SK-N-SH (cell line): Measurements from ENCODE around the gene UNKL. TPM values are rescaled to one million over a fixed set of nuclear protein-coding genes. Genes with fewer than 3 reads are reported as not detected.

Source experiments
- CTCF ChIA-PET: fragments of 300-600, 350-600 bp; formaldehyde crosslinking; extraction: SDS; loops from one replicate; lab custom pipeline; 2021; lab: Yijun Ruan, JAX
- POLR2A ChIA-PET: fragments of 350-600 bp; sonication (Branson Sonifier 250); formaldehyde crosslinking; extraction: SDS; loops from one replicate; lab custom pipeline; 2020; ENCODE audit warnings: antibody characterized with exemption, inconsistent platforms; lab: Yijun Ruan, JAX
- DNase-seq: peaks from one replicate; pipeline ENCODE4 v3.0.0; 2012
- H2AFZ ChIP-seq: fragments of 200-600 bp; sonication (generic); 2 replicates; pipeline ENCODE4 v1.8.1; 2016; ENCODE audit warnings: antibody characterized with exemption, mild to moderate bottlenecking, low read depth
- H3F3A ChIP-seq: fragments of 200-600 bp; sonication (generic); replicated peaks from 2 replicates; pipeline ENCODE3; 2016; ENCODE audit warnings: antibody characterized with exemption, mild to moderate bottlenecking; ENCODE audit not compliant: insufficient read depth
- H3K27ac ChIP-seq, 2 experiments: fragments of 200-500 bp in 1 of 2; fragments of 200-600 bp in 1 of 2; sonication (Bioruptor generic) in 1 of 2; sonication (generic), shearing (Covaris generic) in 1 of 2; 2 replicates each; pipeline versions ENCODE4 v1.5.1 to v1.6.1; 2014 to 2016; ENCODE audit warnings: low read depth in 2 of 2, inconsistent platforms in 1 of 2, low read length in 1 of 2, mild to moderate bottlenecking in 1 of 2, mixed read lengths in 1 of 2
- H3K27me3 ChIP-seq: fragments of 200-600 bp; sonication (generic), shearing (Covaris generic); 2 replicates; pipeline ENCODE4 v1.6.1; 2016; ENCODE audit warnings: mixed run types; ENCODE audit not compliant: insufficient read depth
- H3K36me3 ChIP-seq, 2 experiments: fragments of 200-500 bp in 1 of 2; fragments of 200-600 bp in 1 of 2; sonication (Bioruptor generic) in 1 of 2; sonication (generic) in 1 of 2; replicated peaks in 1 of 2; 2 replicates each; pipeline versions ENCODE3 to v1.5.1; 2014 to 2016; ENCODE audit warnings: low read length in 1 of 2, mild to moderate bottlenecking in 1 of 2; ENCODE audit not compliant: insufficient read depth in 2 of 2, control insufficient read depth in 1 of 2
- H3K4me1 ChIP-seq, 2 experiments: fragments of 200-500 bp in 1 of 2; fragments of 200-600 bp in 1 of 2; sonication (Bioruptor generic) in 1 of 2; sonication (generic), shearing (Covaris generic) in 1 of 2; 2 replicates each; pipeline versions ENCODE4 v1.5.1 to v1.6.1; 2014 to 2016; ENCODE audit warnings: low read depth in 1 of 2, low read length in 1 of 2, mixed run types in 1 of 2; ENCODE audit not compliant: insufficient read depth in 2 of 2, control insufficient read depth in 1 of 2
- H3K4me2 ChIP-seq: fragments of 200-600 bp; sonication (generic), shearing (Covaris generic); 2 replicates; pipeline ENCODE4 v1.6.1; 2017; ENCODE audit warnings: mixed run types
- H3K4me3 ChIP-seq, 2 experiments: fragments of 200-500 bp in 1 of 2; fragments of 200-600 bp in 1 of 2; sonication (Bioruptor generic) in 1 of 2; sonication (generic), shearing (Covaris generic) in 1 of 2; 2 replicates each; pipeline versions ENCODE4 v1.5.1 to v1.8.1; 2014 to 2016; ENCODE audit warnings: low read depth in 2 of 2, inconsistent platforms in 1 of 2, low read length in 1 of 2, mild to moderate bottlenecking in 1 of 2, mixed read lengths in 1 of 2, moderate library complexity in 1 of 2
- H3K79me2 ChIP-seq: fragments of 200-600 bp; sonication (generic); 2 replicates; pipeline ENCODE4 v1.8.1; 2017; ENCODE audit warnings: mild to moderate bottlenecking; ENCODE audit not compliant: insufficient read depth
- H3K9ac ChIP-seq: fragments of 200-600 bp; sonication (generic); 2 replicates; pipeline ENCODE4 v1.6.1; 2017; ENCODE audit warnings: mixed run types
- H3K9me2 ChIP-seq: fragments of 200-600 bp; sonication (generic); 2 replicates; pipeline ENCODE4 v1.6.1; 2017; ENCODE audit warnings: mixed run types
- H3K9me3 ChIP-seq: fragments of 200-600 bp; sonication (generic); 2 replicates; pipeline ENCODE4 v1.6.1; 2017; ENCODE audit warnings: mixed run types, mild to moderate bottlenecking, moderate library complexity
- H4K20me1 ChIP-seq: fragments of 200-600 bp; sonication (generic); 2 replicates; pipeline ENCODE4 v1.6.1; 2017; ENCODE audit warnings: mild to moderate bottlenecking, mixed run types; ENCODE audit not compliant: insufficient read depth
- CHD2 ChIP-seq: fragments of 150-350 bp; IDR thresholded peaks from 2 replicates; pipeline ENCODE4 v1.6.1; 2018; ENCODE audit warnings: low read length; ENCODE audit not compliant: partially characterized antibody
- GATA2 ChIP-seq: sonication (generic); formaldehyde crosslinking; IDR thresholded peaks from 2 replicates; pipeline ENCODE4 v1.5.0; 2020; ENCODE audit warnings: mild to moderate bottlenecking, missing genetic modification reagents
- MXI1 ChIP-seq: IDR thresholded peaks from 2 replicates; pipeline ENCODE4 v1.6.1; 2012; ENCODE audit warnings: mild to moderate bottlenecking, low read depth, low read length, improper control_type of control experiment
- NRF1 ChIP-seq: IDR thresholded peaks from 2 replicates; pipeline ENCODE4 v1.6.1; 2012; ENCODE audit warnings: low read depth, mild to moderate bottlenecking, low read length
- SIN3A ChIP-seq: IDR thresholded peaks from 2 replicates; pipeline ENCODE4 v1.6.1; 2012; ENCODE audit warnings: low read depth, mild to moderate bottlenecking, low read length, moderate library complexity, borderline replicate concordance
- TAF1 ChIP-seq: IDR thresholded peaks from 2 replicates; pipeline ENCODE4 v1.6.1; 2012; ENCODE audit warnings: low read depth, mild to moderate bottlenecking, low read length, moderate library complexity, borderline replicate concordance
- WGBS: methylation state at CpG from one replicate; pipeline ENCODE4 v1.1.6; 2017; ENCODE audit warnings: low lambda C conversion rate; 5-methylcytosine and 5-hydroxymethylcytosine counted together
- polyA plus RNA-seq, 3 experiments: library from polyadenylated mRNA; depleted of rRNA; stranded (reverse); fragments of >200 nt; gene quantifications; 2 replicates each; pipeline ENCODE4 v1.2.3, GENCODE V29; 2012
- TF ChIP-seq, protein P1 (sequence below): IDR thresholded peaks from 2 replicates; pipeline ENCODE4 v1.4.0; 2012; ENCODE audit warnings: low read depth
- TF ChIP-seq, protein P2 (sequence below): IDR thresholded peaks from 2 replicates; pipeline ENCODE4 v1.4.0; 2012; ENCODE audit warnings: low read depth, borderline replicate concordance
- TF ChIP-seq, protein P3 (sequence below): IDR thresholded peaks from 2 replicates; pipeline ENCODE4; 2012
- TF ChIP-seq, protein P4 (sequence below): fragments of 150-350 bp; IDR thresholded peaks from 2 replicates; pipeline ENCODE4 v1.6.1; 2016; ENCODE audit warnings: mild to moderate bottlenecking, low read depth, low read length

The UNKL gene, protein sequence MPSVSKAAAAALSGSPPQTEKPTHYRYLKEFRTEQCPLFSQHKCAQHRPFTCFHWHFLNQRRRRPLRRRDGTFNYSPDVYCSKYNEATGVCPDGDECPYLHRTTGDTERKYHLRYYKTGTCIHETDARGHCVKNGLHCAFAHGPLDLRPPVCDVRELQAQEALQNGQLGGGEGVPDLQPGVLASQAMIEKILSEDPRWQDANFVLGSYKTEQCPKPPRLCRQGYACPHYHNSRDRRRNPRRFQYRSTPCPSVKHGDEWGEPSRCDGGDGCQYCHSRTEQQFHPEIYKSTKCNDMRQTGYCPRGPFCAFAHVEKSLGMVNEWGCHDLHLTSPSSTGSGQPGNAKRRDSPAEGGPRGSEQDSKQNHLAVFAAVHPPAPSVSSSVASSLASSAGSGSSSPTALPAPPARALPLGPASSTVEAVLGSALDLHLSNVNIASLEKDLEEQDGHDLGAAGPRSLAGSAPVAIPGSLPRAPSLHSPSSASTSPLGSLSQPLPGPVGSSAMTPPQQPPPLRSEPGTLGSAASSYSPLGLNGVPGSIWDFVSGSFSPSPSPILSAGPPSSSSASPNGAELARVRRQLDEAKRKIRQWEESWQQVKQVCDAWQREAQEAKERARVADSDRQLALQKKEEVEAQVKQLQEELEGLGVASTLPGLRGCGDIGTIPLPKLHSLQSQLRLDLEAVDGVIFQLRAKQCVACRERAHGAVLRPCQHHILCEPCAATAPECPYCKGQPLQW
- 16.3 and 16.4 TPM in 2 replicates for polyA plus RNA-seq (2012; rRNA removed)
- polyA plus RNA-seq (2012; cell fraction: cytosol; rRNA removed), result 8.4 and 10.3 TPM in 2 replicates
- 58.9 and 79.6 TPM in 2 replicates for polyA plus RNA-seq (2012; cell fraction: nucleus; rRNA removed)

DNA sequence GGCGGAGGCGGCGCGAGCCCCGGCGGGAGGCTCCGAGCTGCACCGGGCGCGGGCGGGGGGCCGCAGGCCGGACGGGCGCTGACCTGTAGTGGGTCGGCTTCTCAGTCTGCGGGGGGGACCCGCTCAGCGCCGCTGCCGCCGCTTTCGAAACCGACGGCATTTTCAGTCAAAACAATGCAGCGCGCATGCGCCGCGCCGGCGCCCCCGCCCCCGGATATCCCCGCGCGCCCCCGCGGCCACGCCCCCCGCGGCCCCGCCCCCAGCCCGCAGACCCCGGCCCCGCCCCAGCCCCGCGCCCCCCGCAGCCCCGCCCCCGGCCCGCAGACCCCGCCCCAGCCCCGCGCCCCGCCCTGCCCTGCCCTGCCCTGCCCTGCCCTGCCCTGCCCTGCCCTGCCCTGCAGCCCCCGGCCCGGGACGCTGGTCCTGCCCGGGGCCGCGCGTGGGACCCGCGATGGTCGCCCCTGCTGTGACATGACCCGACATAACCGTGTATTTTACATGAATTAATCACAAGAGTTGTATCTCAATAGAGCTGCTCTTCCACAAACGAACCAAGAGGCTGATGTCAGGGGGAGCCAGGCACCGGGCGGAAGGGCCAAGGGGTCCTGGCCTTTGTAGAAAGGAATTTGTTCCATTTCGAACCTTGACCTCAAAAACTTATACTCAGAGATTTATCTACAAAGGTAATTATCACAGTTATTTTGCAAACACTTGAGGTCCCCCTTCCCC, at the start of gene UNKL:
Gene UNKL (minus strand): TSS at position 173 of the 729 bp plus-strand sequence. CDS start 13 bp downstream, at position 160.
- peak within 1 kb of the TSS; percentile 81 for H3K9ac ChIP-seq
- H3K27me3 ChIP-seq, result no peaks in the 10 kb centered on the region
- H3K4me1 ChIP-seq, result peaks cover 0 to under 1% of the 10 kb centered on the region in 2 experiments; a peak in 3 of 4 replicates
- DNase-seq, result peak; percentile 99
- H4K20me1 ChIP-seq, result no peaks in the 10 kb centered on the region
- H2AFZ ChIP-seq, result peak within 1 kb of the TSS; percentile 89; the same call in 1 of the 2 replicates
- WGBS, result 65% methylated on average over 5 of the region's 72 CpGs
- ChIA-PET POLR2A (no interaction called here), CTCF (no interaction called here)
- peak within 1 kb of the TSS; percentile 66 to 75 for H3K4me3 ChIP-seq
- peaks cover 59% of the 10 kb centered on the region for H3K79me2 ChIP-seq
- peaks cover 0 to 3% of the 10 kb centered on the region in 2 experiments for H3K36me3 ChIP-seq
- peak within 1 kb of the TSS; percentile 44 to 51; a peak in 2 of 4 replicates for H3K27ac ChIP-seq
- H3K9me3 ChIP-seq, result no peaks in the 10 kb centered on the region
- no peaks in the 10 kb centered on the region for H3K9me2 ChIP-seq
- H3F3A ChIP-seq, result peaks cover 25% of the 10 kb centered on the region
- peak within 1 kb of the TSS; percentile 90 for H3K4me2 ChIP-seq
- TF ChIP-seq, protein P1, sequence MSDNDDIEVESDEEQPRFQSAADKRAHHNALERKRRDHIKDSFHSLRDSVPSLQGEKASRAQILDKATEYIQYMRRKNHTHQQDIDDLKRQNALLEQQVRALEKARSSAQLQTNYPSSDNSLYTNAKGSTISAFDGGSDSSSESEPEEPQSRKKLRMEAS, result no peak
- TF ChIP-seq NRF1, result peak; percentile 72

DNA sequence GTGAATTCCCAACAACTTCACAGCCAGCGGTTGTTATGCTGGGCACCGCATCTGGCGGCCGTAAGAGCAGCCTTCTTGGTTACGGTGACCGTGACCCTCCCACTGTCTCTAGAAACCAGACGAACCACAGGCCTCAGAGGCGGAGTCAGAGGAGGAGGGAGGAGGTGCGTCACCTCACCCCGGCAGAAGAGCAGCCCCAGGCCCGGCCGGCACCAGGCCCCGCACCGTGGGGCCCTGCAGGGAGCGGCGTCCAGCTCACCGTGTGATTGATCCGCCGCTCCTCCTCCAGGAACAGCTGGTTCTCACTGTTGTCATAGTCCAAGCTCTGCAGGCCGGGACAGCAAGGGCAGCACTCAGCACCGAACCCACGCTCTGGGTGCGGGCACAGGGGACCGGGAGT, 46.6 kb upstream of the UNKL start:
- Histone ChIP-seq H3F3A (no peaks in the 10 kb centered on the region), H3K27me3 (no peaks in the 10 kb centered on the region), H3K9me3 (no peaks in the 10 kb centered on the region), H3K4me2 (no peak overlapping the region), H3K79me2 (peaks cover 5% of the 10 kb centered on the region; the same call in 1 of the 2 replicates), H3K9me2 (no peaks in the 10 kb centered on the region), H3K36me3 (peaks cover 0 to 20% of the 10 kb centered on the region in 2 experiments), H2AFZ (no peak overlapping the region), H3K9ac (no peak overlapping the region), H3K4me1 (no peaks in the 10 kb centered on the region), H3K4me3 (no peak overlapping the region), H4K20me1 (no peaks in the 10 kb centered on the region; the same call in 1 of the 2 replicates), H3K27ac (no peak overlapping the region)
- TF ChIP-seq, protein P2, sequence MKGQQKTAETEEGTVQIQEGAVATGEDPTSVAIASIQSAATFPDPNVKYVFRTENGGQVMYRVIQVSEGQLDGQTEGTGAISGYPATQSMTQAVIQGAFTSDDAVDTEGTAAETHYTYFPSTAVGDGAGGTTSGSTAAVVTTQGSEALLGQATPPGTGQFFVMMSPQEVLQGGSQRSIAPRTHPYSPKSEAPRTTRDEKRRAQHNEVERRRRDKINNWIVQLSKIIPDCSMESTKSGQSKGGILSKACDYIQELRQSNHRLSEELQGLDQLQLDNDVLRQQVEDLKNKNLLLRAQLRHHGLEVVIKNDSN, result no peak
- TF ChIP-seq, protein P3, sequence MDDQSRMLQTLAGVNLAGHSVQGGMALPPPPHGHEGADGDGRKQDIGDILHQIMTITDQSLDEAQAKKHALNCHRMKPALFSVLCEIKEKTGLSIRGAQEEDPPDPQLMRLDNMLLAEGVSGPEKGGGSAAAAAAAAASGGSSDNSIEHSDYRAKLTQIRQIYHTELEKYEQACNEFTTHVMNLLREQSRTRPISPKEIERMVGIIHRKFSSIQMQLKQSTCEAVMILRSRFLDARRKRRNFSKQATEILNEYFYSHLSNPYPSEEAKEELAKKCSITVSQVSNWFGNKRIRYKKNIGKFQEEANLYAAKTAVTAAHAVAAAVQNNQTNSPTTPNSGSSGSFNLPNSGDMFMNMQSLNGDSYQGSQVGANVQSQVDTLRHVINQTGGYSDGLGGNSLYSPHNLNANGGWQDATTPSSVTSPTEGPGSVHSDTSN, result no peak
- TF ChIP-seq MXI1 (no peak), CHD2 (no peak), GATA2 (CRISPR knock-in tag) (no peak), SIN3A (no peak), TAF1 (no peak)
- TF ChIP-seq, protein P1, result no peak
- TF ChIP-seq, protein P4, sequence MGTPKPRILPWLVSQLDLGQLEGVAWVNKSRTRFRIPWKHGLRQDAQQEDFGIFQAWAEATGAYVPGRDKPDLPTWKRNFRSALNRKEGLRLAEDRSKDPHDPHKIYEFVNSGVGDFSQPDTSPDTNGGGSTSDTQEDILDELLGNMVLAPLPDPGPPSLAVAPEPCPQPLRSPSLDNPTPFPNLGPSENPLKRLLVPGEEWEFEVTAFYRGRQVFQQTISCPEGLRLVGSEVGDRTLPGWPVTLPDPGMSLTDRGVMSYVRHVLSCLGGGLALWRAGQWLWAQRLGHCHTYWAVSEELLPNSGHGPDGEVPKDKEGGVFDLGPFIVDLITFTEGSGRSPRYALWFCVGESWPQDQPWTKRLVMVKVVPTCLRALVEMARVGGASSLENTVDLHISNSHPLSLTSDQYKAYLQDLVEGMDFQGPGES, result no peak
- 98% methylated on average over 12 of the region's 24 CpGs for WGBS
- DNase-seq, result no peak
- CTCF ChIA-PET, result no interaction called here
- POLR2A ChIA-PET, result no interaction called here
